Head of caudate nucleus (tissue), 42 donors: Measurements from ENCODE around the gene ZNF230.

Experiments
- DNase-seq, 42 donors: peaks; one replicate each; pipeline versions ENCODE4 v3.0.0 to v3.0.0-alpha.2; 2020 to 2021; ENCODE audit warnings: mixed read lengths in 7 of 42
- intact Hi-C: fragments of 100-400 bp; cut with DNase I; formaldehyde crosslinking; loops from one replicate; pipeline ENCODE4 v1.15.0; 2022

Gene ZNF230

DNA sequence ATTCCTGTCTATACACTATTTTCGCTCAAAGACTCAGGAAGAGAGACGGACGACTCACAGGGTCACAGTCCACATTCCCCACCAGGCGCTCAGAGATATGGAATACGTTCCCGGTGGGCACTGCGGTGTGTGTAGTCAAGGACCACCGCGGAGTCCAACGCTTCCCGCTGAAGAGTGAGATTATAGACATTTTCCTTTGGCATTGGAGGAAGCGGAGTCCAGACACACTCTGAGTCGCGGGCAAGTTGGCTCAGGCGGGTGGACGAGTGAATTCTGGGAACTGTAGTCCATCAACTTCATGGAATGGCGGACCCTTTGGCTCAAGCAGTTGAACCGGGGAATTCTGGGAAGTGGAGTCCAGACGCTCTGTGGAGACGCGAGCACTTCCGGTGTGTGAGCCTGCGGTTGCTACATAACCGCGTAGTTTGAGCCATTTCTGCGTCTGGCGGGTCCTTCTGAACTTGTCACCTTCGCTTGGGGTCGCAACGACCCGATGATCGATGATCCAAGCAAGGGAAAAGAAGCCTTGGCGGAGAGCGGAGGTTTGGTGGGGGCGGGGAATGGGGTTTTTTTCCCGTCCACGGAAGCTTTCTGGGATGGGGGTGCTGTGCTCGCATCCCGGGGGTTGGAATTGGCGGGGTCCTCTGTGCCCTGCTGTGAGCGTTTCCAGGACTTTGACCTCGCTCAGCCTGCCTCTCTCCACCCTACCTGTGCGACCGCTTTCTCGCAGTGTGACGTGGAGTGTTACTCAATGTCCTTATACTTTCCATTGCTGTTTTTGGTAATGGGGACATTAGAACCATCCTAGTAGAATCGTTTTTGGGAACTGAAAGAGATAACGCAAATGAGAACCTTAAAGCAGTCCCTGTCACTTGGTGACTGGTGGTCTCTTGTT, at the start of gene ZNF230:
TSS of gene ZNF230 (plus strand) at position 392 of the 895 bp plus-strand sequence. CDS start 4,122 bp downstream, outside the sequence.
- peak; percentile 85 to 98 (median 95) for DNase-seq
- intact Hi-C loops, result loop anchor here (5.0 kb wide), 1 partner anchor 109 kb away; the partner anchor contains the start of gene ZNF225

DNA sequence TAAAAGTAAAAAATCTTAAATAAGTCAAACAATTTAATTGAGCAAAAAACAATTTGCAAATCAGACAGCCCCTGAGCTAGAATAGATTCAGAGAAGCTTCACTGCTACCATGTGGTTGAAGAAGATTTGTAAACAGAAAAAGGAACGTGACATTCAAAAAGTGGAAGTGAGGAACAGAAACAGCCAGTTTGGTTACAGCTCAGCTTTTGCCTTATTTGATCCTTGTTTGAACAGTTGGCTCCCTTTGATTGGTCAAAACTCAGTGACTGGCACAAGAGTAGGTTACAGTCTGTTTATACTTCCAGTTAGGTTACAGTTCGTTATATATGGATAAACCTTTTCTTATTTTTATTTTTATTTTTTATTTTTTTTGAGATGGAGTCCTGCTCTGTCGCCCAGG, 45.9 kb upstream of the ZNF230 start:
- no peak for DNase-seq
- intact Hi-C loops, result no loop called here

DNA sequence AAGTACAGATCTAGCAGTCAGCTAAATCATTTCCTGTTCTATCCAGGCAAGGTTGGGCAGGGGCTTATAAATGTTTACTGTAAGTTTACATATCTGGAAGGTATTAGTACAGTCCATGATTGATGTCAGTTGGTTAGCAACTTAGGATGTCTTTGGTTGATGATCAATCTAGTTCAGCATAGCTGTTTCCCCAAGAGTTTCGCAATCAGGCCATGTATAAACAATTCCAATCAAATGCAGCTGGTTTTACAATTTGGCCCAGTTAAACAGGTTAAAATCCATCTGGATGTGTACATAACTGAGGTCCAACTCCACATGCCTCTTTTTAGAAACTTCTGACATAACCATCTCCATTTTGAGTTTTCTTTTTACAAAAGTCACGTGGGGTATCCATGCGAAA, 44.9 kb upstream of the ZNF230 start:
- DNase-seq, result no peak
- intact Hi-C loops, result no loop called here

DNA sequence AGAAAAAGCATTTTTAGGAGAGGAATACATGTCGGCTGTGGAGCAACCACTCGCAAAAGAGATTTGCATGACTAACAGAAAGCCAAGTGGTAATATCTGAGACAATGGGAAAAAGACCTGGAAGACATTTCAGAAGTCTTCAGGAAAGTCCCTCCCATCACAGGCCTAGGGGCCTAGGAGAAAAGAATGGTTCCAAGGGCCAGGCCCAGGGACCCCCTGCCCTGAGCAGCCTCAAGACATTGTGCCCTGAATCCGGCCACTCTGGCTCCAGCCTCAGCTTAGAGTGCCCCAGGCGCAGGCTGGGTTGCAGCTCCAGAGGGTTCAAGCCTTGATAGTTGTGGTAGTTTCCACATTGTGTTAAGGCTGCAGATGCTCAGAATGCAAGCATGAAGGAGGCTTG, 42.3 kb upstream of the ZNF230 start:
- intact Hi-C loops, result no loop called here

DNA sequence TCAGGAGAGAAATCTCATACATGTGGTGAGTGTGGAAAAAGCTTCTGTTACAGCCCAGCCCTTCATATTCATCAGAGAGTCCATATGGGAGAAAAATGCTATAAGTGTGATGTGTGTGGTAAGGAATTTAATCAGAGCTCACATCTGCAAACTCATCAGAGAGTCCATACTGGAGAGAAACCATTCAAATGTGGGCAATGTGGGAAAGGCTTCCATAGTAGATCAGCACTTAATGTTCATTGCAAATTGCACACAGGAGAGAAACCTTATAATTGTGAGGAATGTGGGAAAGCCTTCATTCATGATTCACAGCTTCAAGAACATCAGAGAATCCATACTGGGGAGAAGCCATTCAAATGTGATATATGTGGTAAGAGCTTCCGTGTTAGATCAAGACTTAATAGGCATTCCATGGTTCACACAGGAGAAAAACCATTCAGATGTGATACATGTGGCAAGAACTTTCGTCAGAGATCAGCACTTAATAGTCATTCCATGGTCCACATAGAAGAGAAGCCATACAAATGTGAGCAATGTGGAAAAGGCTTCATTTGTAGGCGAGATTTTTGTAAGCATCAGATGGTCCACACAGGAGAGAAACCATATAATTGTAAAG, 36.6 kb upstream of the ZNF230 start:
- no peak for DNase-seq
- intact Hi-C loops, result no loop called here

More for the DNA sequence above, 42.3 kb upstream of the ZNF230 start:
- no peak for DNase-seq

DNA sequence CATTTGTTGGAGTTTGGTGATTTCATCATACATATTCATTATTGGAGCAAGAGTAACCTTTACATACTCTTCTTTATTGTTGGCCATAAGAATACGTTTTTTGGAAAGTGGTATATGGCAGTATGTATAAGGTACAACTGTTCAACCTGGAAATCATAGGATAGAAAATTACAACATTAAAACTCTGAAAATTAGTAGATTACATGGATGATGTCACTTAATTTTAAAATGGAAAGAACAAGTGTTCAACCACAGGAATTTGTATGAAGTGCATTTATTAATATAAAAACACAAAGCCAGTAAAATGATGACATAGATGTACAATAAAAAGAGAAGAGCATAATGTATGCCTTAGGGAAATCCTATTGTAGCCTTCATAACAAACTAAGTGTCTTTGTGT, 26.0 kb upstream of the ZNF230 start:
- intact Hi-C loops, result no loop called here
- no peak for DNase-seq

DNA sequence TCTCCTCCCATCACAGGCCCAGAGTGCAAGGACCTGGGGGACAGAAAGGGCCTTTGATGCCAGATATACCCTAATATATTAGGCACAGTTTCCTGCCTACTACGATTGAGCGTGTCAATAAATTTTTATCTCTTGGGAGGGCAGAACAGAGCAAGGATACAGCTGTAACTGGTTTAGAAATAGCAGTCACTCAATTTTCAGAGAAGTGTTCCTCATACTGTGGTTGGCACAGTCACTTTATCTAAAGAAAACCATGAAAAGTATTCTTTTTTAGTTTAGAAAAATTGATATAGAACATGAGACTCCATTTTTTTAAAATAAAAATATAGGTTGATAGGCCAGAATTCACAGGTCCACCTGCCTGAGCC, 19.2 kb upstream of the ZNF230 start:
- no peak for DNase-seq
- intact Hi-C loops, result loop anchor here (5.0 to 10.0 kb wide), 2 partner anchors 49 to 129 kb away; partner anchors contain the start of genes ZNF225 and ZNF45

DNA sequence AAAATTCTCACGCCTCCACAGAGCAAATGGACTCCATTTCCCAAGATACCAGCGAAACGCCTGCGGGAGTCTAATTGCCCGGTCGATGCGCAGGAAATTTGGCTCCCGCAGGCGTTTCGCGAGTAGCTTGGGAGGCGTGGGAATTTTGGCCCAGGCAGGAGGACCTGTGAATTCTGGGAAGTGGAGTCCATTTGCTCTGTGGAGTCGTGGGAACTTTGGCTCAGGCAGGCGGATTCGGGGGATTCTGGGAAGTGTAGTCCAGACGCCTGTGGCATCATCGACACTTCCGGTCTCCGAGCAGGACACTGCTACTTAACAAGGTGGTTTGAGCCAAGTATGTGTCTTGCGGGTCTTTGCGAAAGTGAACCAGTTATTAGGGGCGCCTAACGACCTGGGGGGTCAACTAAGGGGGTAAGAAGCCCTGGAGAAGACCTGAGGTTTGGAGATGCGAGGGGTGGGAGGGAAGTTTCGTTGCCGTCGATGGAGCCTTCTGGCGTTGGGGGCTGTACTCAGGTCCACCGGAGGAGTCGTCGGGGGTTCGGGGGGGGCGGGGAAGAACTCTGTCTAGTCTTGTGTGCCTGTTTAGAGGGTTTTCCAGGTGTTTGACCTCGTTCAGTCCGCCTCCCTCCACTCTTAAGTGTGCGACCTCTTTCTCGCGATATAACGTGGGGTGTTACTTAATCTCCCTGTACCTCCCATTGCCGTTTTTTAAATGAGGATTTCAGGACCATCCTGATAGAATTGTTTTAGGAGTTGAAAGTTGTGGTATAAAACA, 18.7 kb upstream of the ZNF230 start, which contains the start of gene ZNF155:
TSS of gene ZNF155 (plus strand) at position 277 of the 775 bp plus-strand sequence. CDS start 4,356 bp downstream, outside the sequence.
- peak; percentile 76 to 98 (median 95) for DNase-seq
- intact Hi-C loops, result loop anchor here (5.0 to 10.0 kb wide), 2 partner anchors 49 to 128 kb away; partner anchors contain the start of genes ZNF225 and ZNF45

DNA sequence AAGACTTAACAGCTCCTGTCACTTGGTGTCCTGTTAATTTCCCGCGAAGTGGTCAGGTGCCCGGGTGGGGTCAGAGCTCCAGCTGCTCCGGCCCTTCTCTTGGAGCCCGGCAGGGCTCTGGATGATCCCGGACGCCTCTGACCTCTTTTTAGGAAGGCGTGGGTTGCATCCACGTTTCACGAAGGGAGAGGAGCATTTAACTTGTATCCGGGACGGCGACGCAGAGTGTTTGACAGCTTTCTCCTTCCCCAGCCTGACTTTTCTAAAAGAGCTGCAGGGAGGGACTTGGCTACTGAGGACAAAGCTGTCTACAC, 18.1 kb upstream of the ZNF230 start:
- peak in 19 of 42 donors; percentile 1 to 46 (median 13) for DNase-seq
- intact Hi-C loops, result loop anchor here (5.0 to 10.0 kb wide), 2 partner anchors 50 to 128 kb away; partner anchors contain the start of genes ZNF225 and ZNF45

DNA sequence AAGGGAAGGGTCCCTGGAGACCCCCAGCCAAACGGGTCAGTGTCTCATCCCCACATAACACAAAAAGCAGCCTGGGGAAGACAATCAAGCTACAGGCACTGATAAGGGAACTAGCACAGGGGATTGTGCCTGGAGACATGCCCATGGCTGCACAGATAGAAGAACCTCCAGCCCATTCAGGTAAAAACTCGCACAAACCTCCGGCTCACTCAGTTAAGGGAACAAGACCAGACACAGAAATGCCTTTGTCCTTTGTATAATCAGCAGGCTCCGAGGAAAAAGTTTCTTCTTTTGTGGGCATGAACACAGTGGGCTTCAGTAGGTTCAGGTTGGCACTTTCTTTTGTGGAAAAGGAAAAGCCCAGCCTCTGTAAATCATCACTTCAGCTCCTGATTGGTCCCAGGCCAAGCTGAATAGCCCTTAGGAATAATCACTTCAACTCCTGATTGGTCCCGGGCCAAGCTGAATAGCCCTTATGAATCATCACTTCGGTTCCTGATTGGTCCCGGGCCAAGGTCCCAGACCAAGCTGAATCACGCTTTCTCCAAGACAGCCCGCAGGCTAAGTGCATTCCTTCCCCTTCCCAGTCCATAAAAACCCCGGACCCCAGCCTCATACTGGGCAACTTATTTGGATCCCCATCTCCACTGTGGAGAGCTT, 5.0 kb upstream of the ZNF230 start:
- intact Hi-C loops, result no loop called here

DNA sequence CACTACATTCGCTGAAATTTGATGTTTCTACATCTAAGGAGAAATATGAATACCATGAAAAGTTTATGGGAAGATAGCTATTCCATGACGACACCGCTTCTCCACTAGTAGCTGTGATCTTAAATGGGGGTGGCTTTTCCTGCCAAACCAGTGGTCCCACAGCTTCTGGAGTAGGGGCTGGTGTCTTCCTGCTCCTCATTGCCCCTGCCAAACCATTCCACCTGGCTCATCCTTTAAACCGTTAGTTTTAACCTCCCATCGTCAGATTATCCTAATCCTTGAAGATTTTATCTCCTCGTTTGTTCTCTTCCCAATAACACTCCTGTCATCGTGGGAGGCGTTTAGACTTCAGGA, 568 bp upstream of the ZNF230 start:
- intact Hi-C loops, result loop anchor here (5.0 kb wide), 1 partner anchor 110 kb away; the partner anchor contains the start of gene ZNF225
- DNase-seq, result no peak

More for the DNA sequence above, 5.0 kb upstream of the ZNF230 start:
- DNase-seq, result peak in 3 of 42 donors; percentile 5 to 40 (median 14)

DNA sequence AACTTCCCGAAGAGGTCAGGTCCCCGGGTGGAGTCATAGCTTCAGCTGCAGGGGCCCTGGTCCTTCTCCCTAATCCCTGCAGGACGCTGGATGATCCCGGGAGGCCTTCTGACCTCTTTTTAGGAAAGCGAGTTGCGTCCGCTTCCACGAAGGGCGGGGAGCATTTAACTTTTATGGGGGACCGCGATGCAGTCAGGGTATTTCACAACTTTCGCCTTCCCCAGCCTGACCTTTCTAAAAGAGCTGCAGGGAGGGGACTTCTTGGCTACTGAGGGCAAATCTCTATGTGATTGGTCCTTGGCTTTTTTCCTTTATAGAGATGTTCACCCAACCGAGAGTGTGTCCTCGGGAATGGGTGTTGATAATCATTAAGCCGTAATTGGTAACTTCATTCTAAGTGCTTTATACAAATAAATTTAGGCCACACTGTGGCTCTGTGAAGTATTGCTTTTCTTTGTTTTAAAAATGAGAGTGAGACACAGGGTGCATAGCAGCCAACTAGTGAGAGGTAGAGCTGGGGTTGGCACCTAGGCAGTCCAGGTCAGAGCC, 778 bp downstream of the ZNF230 start:
- DNase-seq, result peak in 12 of 42 donors; percentile 3 to 36 (median 16)
- intact Hi-C loops, result loop anchor here (5.0 kb wide), 1 partner anchor 109 kb away; the partner anchor contains the start of gene ZNF225

DNA sequence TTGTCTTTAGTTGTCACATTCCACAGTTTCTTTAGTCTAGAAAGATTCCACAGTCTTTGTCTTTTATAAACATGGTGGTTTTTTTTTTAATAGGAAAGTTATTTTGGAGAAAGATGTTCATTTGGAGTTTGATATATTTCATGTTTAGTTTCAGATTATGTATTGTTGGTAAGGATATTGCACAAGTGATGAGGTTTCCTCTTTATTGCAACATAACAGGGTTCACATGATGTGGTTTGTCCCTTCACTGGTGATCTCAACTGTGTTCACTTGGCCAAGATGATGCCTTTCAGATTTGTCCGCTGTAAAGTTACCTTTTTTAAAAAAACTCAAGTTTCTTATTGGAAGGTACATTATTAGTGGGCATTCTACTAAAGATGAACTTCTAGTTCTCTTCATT, 3.2 kb downstream of the ZNF230 start:
- no peak for DNase-seq
- intact Hi-C loops, result no loop called here

DNA sequence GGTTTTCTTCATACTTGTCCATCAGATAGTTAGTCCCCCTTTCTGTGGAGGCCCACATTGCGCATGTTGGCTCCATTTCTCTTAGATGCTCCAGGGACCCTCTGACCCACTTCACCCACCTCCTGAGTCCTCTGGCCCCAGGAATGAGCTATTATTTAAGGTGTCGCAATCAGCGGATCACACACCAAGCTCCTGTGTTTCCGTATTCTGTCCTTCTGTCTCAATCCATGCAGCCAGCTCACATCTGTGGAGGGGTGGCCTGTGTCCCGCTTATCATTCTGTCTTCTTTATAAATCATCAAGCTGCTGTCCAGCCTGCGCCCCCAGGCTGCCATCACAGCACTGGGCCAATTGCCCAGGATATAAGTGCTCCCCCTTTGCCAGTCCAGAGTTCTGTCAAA, 4.7 kb downstream of the ZNF230 start:
- intact Hi-C loops, result no loop called here
- no peak for DNase-seq

DNA sequence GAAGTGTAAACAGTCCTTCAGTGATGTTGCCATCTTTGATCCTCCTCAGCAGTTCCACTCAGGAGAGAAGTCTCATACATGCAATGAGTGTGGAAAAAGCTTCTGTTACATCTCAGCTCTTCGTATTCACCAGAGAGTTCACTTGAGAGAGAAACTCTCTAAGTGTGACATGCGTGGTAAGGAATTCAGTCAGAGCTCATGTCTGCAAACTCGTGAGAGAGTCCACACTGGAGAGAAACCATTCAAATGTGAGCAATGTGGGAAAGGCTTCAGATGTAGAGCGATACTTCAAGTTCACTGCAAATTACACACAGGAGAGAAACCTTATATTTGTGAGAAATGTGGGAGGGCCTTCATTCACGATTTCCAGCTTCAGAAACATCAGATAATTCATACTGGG, 7.7 kb downstream of the ZNF230 start:
- intact Hi-C loops, result no loop called here
- DNase-seq, result no peak

DNA sequence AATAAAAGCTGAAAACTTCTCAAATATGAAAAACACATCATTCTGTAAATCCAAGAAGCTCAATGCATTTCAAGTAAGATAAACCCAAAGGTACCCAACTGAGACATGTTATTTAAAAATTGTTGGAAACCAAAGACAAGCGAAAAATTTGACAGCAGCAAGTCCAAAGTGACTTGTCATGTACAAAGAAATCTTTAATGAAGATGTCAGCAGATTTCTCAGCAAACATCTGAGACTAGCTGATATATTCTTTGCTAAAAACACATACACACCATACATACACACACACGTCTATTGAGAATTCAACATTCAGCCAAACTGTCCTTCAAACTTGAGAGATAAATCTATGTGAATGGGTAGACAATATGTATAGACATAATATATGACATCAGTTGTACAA, 16.7 kb downstream of the ZNF230 start:
- intact Hi-C loops, result no loop called here
- no peak for DNase-seq

DNA sequence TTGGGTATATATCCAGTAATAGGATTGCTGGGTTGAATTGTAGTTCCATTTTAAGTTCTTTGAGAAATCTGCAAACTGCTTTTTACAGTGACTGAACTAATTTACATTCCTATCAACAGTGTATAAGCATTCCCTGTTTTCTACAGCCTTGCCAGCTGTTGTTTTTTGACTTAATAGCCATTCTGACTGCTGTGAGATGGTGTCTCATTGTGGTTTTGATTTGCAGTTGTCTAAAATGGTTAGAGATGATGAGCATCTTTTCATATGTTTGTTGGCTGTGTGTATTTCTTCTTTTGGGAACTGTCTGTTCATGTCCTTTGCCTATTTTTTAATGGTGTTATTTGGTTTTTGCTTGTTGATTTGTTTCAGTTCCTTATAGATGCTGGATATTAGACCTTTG, 18.5 kb downstream of the ZNF230 start:
- intact Hi-C loops, result no loop called here
- DNase-seq, result no peak

DNA sequence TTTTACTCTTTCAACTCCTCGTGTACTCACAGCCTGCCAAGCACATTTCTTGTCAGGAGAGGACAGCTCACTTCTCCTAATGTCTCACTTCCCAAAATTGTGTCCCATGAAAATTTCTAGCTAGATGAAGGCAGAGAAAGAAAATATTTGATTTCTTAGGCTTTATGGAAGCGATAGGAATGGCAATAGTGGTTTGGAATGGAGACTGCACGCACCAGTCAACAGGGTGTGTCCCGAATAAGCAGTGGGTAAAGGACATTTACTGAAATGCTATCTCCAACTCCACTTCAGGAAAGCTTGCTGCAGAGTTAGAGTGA, 22.1 kb downstream of the ZNF230 start:
- intact Hi-C loops, result no loop called here
- DNase-seq, result no peak
